ENCODE results near the gene GPN2.
A peak's percentile ranks its signal among the peaks of the same experiment; 100 is the strongest.

GPN2 gene

GRCh38 chr1:26831059-26831458 lies 59.0 kb downstream of the GPN2 start:
- DNase-seq, result no peak

GRCh38 chr1:26829184-26829911 lies 60.7 kb downstream of the GPN2 start:
- DNase-seq, result no peak

- DNase-seq, result peak; percentile 45
Measured at GRCh38 chr1:26828411-26828991, 61.6 kb downstream of the GPN2 start.

GRCh38 chr1:26827663-26828062 lies 62.4 kb downstream of the GPN2 start:
- DNase-seq, result no peak

- no peak for DNase-seq
Measured at GRCh38 chr1:26827106-26827604, 62.9 kb downstream of the GPN2 start.

GRCh38 chr1:26826261-26827105 lies 63.6 kb downstream of the GPN2 start, which contains the start of gene ZDHHC18:
Gene ZDHHC18, plus strand, starts transcription at chr1:26826688. Its CDS starts 117 bp downstream, at chr1:26826805.
- DNase-seq, result peak; percentile 60
